Epithelial cell of proximal tubule (primary cell): Measurements from ENCODE around the gene CKAP5. TPM values are rescaled to one million over a fixed set of nuclear protein-coding genes. Genes with fewer than 3 reads are reported as not detected.
"Not testable (repeated sequence)": the region's sequence is repeated elsewhere in the genome, so short reads cannot be mapped to it uniquely, and the experiment has no call there.

Experiments used
- DNase-seq: peaks from one replicate; pipeline ENCODE4 v3.0.0-alpha.2; 2011; ENCODE audit warnings: low read depth
- H3K4me3 ChIP-seq: 2 replicates; pipeline ENCODE4 v1.5.1; 2011; ENCODE audit warnings: low read depth, mild to moderate bottlenecking, low read length
- CTCF ChIP-seq: conservative IDR thresholded peaks from 2 replicates; pipeline ENCODE4 v1.5.1; 2012; ENCODE audit warnings: low read depth, mild to moderate bottlenecking, low read length
- total RNA-seq: library from RNA; depleted of rRNA; stranded (reverse); fragments of >200 nt; gene quantifications from 2 replicates; pipeline ENCODE4 v1.2.3, GENCODE V29; 2015

CKAP5 gene
- total RNA-seq, 1 donor from 2014 or later = 101 TPM

GRCh38 chr11:46832511-46833214, 13.4 kb downstream of the CKAP5 start:
- DNase-seq = no peak

GRCh38 chr11:46827995-46828394, 18.1 kb downstream of the CKAP5 start:
- H3K4me3 ChIP-seq = no peak overlapping the region
- no peak for TF ChIP-seq CTCF
- DNase-seq = no peak

More at GRCh38 chr11:46832511-46833214, 13.4 kb downstream of the CKAP5 start:
- TF ChIP-seq CTCF = no peak
- H3K4me3 ChIP-seq = no peak overlapping the region

GRCh38 chr11:46826310-46827044, 19.6 kb downstream of the CKAP5 start:
- peak overlapping the region; percentile 72 for H3K4me3 ChIP-seq
- no peak for TF ChIP-seq CTCF
- no peak for DNase-seq

GRCh38 chr11:46808799-46809431, 37.2 kb downstream of the CKAP5 start:
- no peak overlapping the region for H3K4me3 ChIP-seq
- peak; percentile 57 for TF ChIP-seq CTCF
- DNase-seq = no peak

GRCh38 chr11:46801694-46802470, 44.2 kb downstream of the CKAP5 start:
- DNase-seq = no peak
- TF ChIP-seq CTCF = no peak
- no peak overlapping the region for H3K4me3 ChIP-seq

GRCh38 chr11:46800177-46800576, 45.9 kb downstream of the CKAP5 start:
- TF ChIP-seq CTCF = no peak
- DNase-seq = no peak
- H3K4me3 ChIP-seq = no peak overlapping the region

- DNase-seq, H3K4me3 ChIP-seq: not testable (repeated sequence)
These were observed 46.4 kb downstream of the CKAP5 start for GRCh38 chr11:46799725-46800124.
